GM12873 (cell line): ENCODE measurements around the gene SFTPA1.

ENCODE experiments used
- TF ChIP-seq, protein P1 (sequence below): IDR thresholded peaks from 2 replicates; pipeline ENCODE4 v1.5.1; 2012; ENCODE audit warnings: low read depth, mild to moderate bottlenecking, moderate library complexity, low read length, control low read depth; ENCODE audit not compliant: insufficient read depth; ENCODE audit errors: missing control alignments

The SFTPA1 gene

DNA sequence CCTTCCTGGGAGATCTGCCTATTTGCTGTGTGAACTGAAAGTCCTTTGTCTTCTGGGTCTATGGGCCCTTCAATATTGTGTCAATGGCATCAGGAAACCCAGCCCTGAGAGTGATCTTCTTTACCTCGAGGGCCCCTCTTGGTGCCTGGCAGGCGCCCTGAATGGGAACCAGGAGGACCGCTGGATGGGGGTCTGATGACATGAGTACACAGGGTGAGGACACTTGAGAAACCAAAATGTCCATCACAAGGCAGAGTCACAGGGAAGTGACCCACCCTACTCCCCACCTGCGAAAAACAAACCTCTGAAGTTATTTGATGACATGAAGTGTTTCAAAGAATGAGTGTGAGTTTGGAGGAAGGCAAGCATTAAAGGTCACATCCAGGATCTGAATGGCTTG lies 17.3 kb downstream of the SFTPA1 start:
- TF ChIP-seq, protein P1, sequence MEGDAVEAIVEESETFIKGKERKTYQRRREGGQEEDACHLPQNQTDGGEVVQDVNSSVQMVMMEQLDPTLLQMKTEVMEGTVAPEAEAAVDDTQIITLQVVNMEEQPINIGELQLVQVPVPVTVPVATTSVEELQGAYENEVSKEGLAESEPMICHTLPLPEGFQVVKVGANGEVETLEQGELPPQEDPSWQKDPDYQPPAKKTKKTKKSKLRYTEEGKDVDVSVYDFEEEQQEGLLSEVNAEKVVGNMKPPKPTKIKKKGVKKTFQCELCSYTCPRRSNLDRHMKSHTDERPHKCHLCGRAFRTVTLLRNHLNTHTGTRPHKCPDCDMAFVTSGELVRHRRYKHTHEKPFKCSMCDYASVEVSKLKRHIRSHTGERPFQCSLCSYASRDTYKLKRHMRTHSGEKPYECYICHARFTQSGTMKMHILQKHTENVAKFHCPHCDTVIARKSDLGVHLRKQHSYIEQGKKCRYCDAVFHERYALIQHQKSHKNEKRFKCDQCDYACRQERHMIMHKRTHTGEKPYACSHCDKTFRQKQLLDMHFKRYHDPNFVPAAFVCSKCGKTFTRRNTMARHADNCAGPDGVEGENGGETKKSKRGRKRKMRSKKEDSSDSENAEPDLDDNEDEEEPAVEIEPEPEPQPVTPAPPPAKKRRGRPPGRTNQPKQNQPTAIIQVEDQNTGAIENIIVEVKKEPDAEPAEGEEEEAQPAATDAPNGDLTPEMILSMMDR = no peak

DNA sequence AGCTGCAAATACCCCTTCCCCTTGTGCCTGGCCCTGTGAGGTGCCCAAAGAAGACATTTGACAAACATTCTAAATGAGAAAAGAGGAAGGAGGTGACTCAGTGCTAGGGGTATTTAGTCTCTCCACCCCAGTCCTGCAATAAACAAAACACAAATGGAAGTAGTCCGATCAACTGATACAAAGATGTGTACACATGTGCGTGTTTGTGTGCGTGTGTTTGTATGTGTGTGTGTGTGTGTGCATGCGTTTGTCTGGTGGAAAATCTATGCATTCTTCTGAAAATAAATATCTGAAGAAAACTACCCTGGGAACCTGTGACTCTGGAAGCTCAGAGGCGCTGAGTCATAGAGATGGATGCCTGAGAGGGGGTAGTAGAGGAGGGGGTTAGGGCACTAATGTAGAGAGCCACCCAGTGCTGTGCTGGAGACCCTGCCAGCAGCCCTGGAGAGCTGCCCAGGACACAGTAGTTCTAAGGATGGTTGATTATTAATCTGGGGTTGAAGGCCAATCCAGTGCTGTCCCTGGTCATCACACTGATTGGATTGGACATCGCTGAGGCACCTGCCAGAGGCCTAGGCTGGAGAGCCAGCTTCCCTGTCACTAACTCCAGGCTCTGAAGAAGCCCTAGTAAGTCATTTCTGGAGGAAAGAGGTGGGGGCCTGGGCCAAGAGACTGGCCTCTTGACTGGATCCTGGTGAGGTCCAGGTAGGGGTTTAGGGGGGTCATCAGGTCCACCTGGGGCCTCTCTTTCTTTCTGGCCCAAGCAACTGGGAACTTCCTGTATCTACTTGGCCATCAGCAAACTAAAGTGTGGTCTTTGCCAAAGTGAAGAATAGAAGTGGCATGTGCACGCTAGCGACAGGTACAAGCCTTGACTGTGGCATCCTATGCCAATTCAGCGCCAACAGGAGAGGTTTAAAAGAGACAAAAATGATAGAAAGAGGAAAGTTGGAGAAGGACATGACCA lies 18.5 kb downstream of the SFTPA1 start:
- TF ChIP-seq, protein P1 = no peak

DNA sequence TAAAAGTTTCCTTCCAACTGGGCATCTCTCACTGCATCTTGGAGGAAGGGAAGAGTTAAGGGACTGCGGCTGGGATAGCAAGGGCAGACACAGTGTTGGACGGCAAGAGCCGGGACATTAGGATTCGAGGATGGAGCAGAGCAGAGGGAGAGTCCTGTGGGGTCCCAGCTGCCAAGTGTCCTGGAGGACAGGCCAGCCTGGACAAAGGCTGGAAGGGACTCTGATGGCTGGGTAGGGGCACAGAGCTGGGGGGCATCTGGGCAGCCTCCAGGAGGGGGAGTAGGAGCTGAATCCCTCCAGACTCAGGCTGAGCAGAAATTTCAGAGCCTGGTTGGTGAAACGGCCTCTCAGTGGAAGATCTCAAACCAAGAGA lies 19.2 kb downstream of the SFTPA1 start:
- TF ChIP-seq, protein P1 = no peak

DNA sequence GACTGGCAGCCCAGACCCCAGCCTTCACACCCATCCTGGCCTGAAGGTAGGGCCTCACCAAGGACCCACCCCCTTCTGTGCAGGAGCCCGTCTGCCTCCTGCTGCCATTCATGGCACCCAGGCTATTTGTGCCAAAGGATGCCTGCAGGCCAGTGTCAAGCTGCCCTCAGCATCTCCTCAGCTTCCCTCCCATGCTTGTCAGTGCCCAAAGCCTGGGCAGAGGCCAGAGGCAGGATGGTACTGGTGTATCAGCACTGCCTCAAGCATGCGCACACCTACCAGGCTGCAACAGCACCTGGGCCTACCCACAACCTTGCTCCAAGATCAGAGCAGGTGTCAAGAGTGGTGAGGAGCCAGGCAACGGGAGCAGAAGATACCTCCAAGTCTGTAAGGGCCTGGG lies 27.6 kb downstream of the SFTPA1 start:
- TF ChIP-seq, protein P1 = no peak
